ENCODE measurements around the gene PPP5C.

DNA sequence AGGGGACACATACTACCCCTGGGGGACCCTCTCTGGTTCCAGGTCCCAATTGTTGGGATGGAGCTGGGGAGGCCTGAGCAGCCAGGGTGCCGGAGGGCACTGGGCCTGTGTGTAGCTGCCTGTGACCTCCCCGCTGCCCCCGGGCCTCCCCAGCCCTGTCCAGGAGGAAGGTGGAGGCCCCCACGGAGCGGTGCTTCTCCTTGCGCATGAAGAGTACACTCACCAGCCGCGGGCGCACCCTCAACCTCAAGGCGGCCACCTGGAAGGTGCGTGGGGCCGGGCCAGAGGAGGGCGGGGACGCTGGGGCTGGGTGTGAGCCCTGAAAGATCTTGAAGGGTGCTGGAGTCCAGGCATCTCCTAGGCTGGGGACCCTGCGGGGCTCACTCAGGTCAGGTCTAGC, 38.4 kb upstream of the PPP5C start:
- no peak for TF ChIP-seq EZH2phosphoT487 (IDR thresholded peaks at IDR 0.05; ENCODE audit: borderline replicate concordance)
- no peak for TF ChIP-seq ZNF274 (IDR thresholded peaks at IDR 0.05; ENCODE audit: low read depth, low read length)

Measured in HCT116 (cell line).